ENCODE results near the gene SDR42E2.
A peak's percentile ranks its signal among the peaks of the same experiment; 100 is the strongest.

GRCh38 chr16:22183901-22184614 is 21.8 kb downstream of the SDR42E2 start:
- TF ChIP-seq CTCF (IDR thresholded peaks at IDR 0.05) (peak; percentile 23), POLR2AphosphoS5 (IDR thresholded peaks at IDR 0.05; ENCODE audit: low read depth, low read length) (no peak)
